A549 (cell line): ENCODE data around the gene CLCN4. TPM values are rescaled to one million over a fixed set of nuclear protein-coding genes. Genes with fewer than 3 reads are reported as not detected.
A peak's percentile ranks its signal among the peaks of the same experiment; 100 is the strongest.

Experiments
- ATAC-seq, 2 experiments: fragments of 200-7000 bp in 1 of 2; fragments of >200 bp in 1 of 2; cut with Nextera tagmentation in 1 of 2; cut with Tn5 transposase in 1 of 2; 3 replicates each; pipeline versions ENCODE4 v1.8.0 to v1.9.1; 2018 to 2020; ENCODE audit warnings: mild to moderate bottlenecking in 1 of 2, moderate library complexity in 1 of 2
- CTCF ChIA-PET: fragments of 300-600 bp; sonication (Branson Sonifier 250); formaldehyde crosslinking; extraction: SDS; loops from one replicate; lab custom pipeline; 2021; ENCODE audit warnings: antibody characterized with exemption, inconsistent platforms; lab: Yijun Ruan, JAX
- POLR2A ChIA-PET: fragments of 350-600 bp; formaldehyde crosslinking; extraction: SDS; loops from one replicate; lab custom pipeline; 2021; ENCODE audit warnings: antibody characterized with exemption, inconsistent platforms; lab: Yijun Ruan, JAX
- DNase-seq, 2 experiments: peaks; one replicate each; pipeline versions ENCODE4 v3.0.0 to v3.0.0-alpha.2; 2011 to 2016; ENCODE audit warnings: low read depth in 1 of 2, low spot score in 1 of 2
- FAIRE-seq: peaks from 2 replicates; lab custom pipeline; 2011; peaks lifted over from hg19 to GRCh38; lab: Jason Lieb, UNC
- H3K27ac ChIP-seq, 2 experiments: fragments of >200 bp; sonication (Bioruptor Twin); formaldehyde crosslinking; 3 replicates each; pipeline ENCODE4 v1.5.1; 2016 to 2017
- H3K4me1 ChIP-seq: fragments of >200 bp; sonication (Bioruptor Twin); formaldehyde crosslinking; 3 replicates; pipeline ENCODE4 v1.6.1; 2016
- H3K4me2 ChIP-seq: fragments of >200 bp; sonication (Bioruptor Twin); formaldehyde crosslinking; 3 replicates; pipeline ENCODE4 v1.6.1; 2016
- H3K4me3 ChIP-seq: fragments of >200 bp; sonication (Bioruptor Twin); formaldehyde crosslinking; 3 replicates; pipeline ENCODE4 v1.5.1; 2016
- H3K9me3 ChIP-seq: fragments of >200 bp; sonication (Bioruptor Twin); formaldehyde crosslinking; 3 replicates; pipeline ENCODE4 v1.6.1; 2016
- CBX2 ChIP-seq: fragments of 200-600 bp; sonication (generic); IDR thresholded peaks from 2 replicates; pipeline ENCODE4 v1.6.1; 2016; ENCODE audit warnings: low read depth, mild to moderate bottlenecking, borderline replicate concordance
- CBX8 ChIP-seq: fragments of 200-600 bp; sonication (generic); IDR thresholded peaks from 2 replicates; pipeline ENCODE4 v1.6.1; 2016
- CHD2 ChIP-seq: fragments of 150-350 bp; IDR thresholded peaks from 2 replicates; pipeline ENCODE4 v1.6.1; 2014; ENCODE audit warnings: low read length; ENCODE audit not compliant: partially characterized antibody
- CTCF ChIP-seq: fragments of >200 bp; sonication (Bioruptor Twin); formaldehyde crosslinking; IDR thresholded peaks from 3 replicates; pipeline ENCODE4 v1.5.1; 2016
- E2F6 ChIP-seq: IDR thresholded peaks from 2 replicates; pipeline ENCODE4 v1.6.1; 2012; ENCODE audit warnings: low read depth, borderline replicate concordance
- EHF ChIP-seq: fragments of 250-450 bp; sonication (Bioruptor Pico); IDR thresholded peaks from 2 replicates; pipeline ENCODE4 v1.5.0; 2020; ENCODE audit warnings: mild to moderate bottlenecking
- EHMT2 ChIP-seq: fragments of 200-600 bp; sonication (generic); IDR thresholded peaks from 2 replicates; pipeline ENCODE4 v1.6.1; 2016; ENCODE audit warnings: antibody characterized with exemption, low read depth, mild to moderate bottlenecking, moderate library complexity
- FOSL2 ChIP-seq, 2 experiments: fragments of 450-650 bp in 1 of 2; fragments of >200 bp in 1 of 2; sonication (Bioruptor Twin) in 1 of 2; formaldehyde crosslinking; IDR thresholded peaks; 2 replicates each; pipeline versions ENCODE4 v1.5.0 to v1.6.1; 2016 to 2020; ENCODE audit warnings: mild to moderate bottlenecking in 1 of 2, moderate library complexity in 1 of 2
- GATA3 ChIP-seq: IDR thresholded peaks from 2 replicates; pipeline ENCODE4 v1.6.1; 2012; ENCODE audit warnings: borderline replicate concordance
- HOXB13 ChIP-seq: fragments of 250-450 bp; sonication (Bioruptor Pico); IDR thresholded peaks from 2 replicates; pipeline ENCODE4 v1.5.0; 2020; ENCODE audit warnings: low read depth, mild to moderate bottlenecking, moderate library complexity
- KDM5A ChIP-seq: fragments of 200-600 bp; sonication (generic); IDR thresholded peaks from 2 replicates; pipeline ENCODE4 v1.6.1; 2016; ENCODE audit warnings: antibody characterized with exemption, mild to moderate bottlenecking
- MAFK ChIP-seq: fragments of 450-650 bp; IDR thresholded peaks from 2 replicates; pipeline ENCODE4 v1.6.1; 2014; ENCODE audit not compliant: partially characterized antibody
- MAZ ChIP-seq: fragments of 150-350 bp; IDR thresholded peaks from 2 replicates; pipeline ENCODE4 v1.6.1; 2014; ENCODE audit warnings: antibody characterized with exemption, low read depth, low read length, borderline replicate concordance
- MYC ChIP-seq: IDR thresholded peaks from 2 replicates; pipeline ENCODE4 v1.6.1; 2012; ENCODE audit warnings: mild to moderate bottlenecking, inconsistent platforms, low read length, improper control_type of control experiment, borderline replicate concordance
- NFE2L2 ChIP-seq: fragments of 150-350 bp; conservative IDR thresholded peaks from 2 replicates; pipeline ENCODE4 v1.6.1; 2014; ENCODE audit warnings: low read length
- NR3C1 ChIP-seq: fragments of >200 bp; sonication (Bioruptor Twin); formaldehyde crosslinking; IDR thresholded peaks from 3 replicates; pipeline ENCODE4 v1.6.1; 2017
- PBX3 ChIP-seq: IDR thresholded peaks from 2 replicates; pipeline ENCODE4 v1.6.1; 2012
- PHF8 ChIP-seq: fragments of 200-600 bp; sonication (generic); IDR thresholded peaks from 2 replicates; pipeline ENCODE4 v1.6.1; 2016; ENCODE audit warnings: low read depth, mild to moderate bottlenecking, antibody characterized with exemption, moderate library complexity, borderline replicate concordance
- RFX5 ChIP-seq: fragments of 450-650 bp; IDR thresholded peaks from 2 replicates; pipeline ENCODE4 v1.7.1; 2014; ENCODE audit warnings: antibody characterized with exemption, mild to moderate bottlenecking, moderate library complexity
- RNF2 ChIP-seq: fragments of 200-600 bp; sonication (generic); IDR thresholded peaks from 2 replicates; pipeline ENCODE4 v1.6.1; 2016; ENCODE audit warnings: low read depth, mild to moderate bottlenecking, antibody characterized with exemption, moderate library complexity, borderline replicate concordance
- SMC3 ChIP-seq: fragments of >200 bp; sonication (Bioruptor Twin); formaldehyde crosslinking; IDR thresholded peaks from 3 replicates; pipeline ENCODE4 v1.6.1; 2018; ENCODE audit warnings: inconsistent platforms
- SREBF2 ChIP-seq: fragments of 450-650 bp; IDR thresholded peaks from 2 replicates; pipeline ENCODE4 v1.6.1; 2014; ENCODE audit warnings: mild to moderate bottlenecking, moderate library complexity
- ZNF302 ChIP-seq: fragments of 250-450 bp; sonication (Bioruptor Pico); IDR thresholded peaks from 2 replicates; pipeline ENCODE4 v1.9.0; 2021; ENCODE audit warnings: inconsistent platforms, mild to moderate bottlenecking, moderate library complexity
- WGBS: methylation state at CpG from one replicate; pipeline ENCODE4 v1.1.6; 2017; ENCODE audit errors: missing lambda C conversion rate; 5-methylcytosine and 5-hydroxymethylcytosine counted together
- polyA plus RNA-seq, 4 experiments: library from polyadenylated mRNA; depleted of rRNA in 3 of 4; stranded (reverse); fragments of >200 nt; fragmentation: RNase III in 1 of 4; extraction: RNeasy Plus Mini Kit Qiagen cat#74134 plus additional on column Dnase treatment in 1 of 4; gene quantifications; 2 replicates in 3 of 4; 3 replicates in 1 of 4; pipeline ENCODE4 v1.2.3, GENCODE V29; 2011 to 2017

Gene CLCN4
- polyA plus RNA-seq, 2 of the 4 experiments (the other 2 are of a cell fraction), result 2.8 to 4.7 TPM

GRCh38 chrX:10203617-10204016, 46.8 kb downstream of the CLCN4 start:
- FAIRE-seq, result peak; percentile 98
- CTCF ChIA-PET, result interaction anchor here (4.5 kb wide), 1 partner anchor 14 kb away, joined by 29 read pairs; no protein-coding TSS in a partner anchor

GRCh38 chrX:10206317-10206716, 49.5 kb downstream of the CLCN4 start:
- no peak overlapping the region for H3K4me3 ChIP-seq
- ATAC-seq, result no peak
- WGBS, result 92% methylated on average over 9 of the region's 9 CpGs
- no peak overlapping the region for H3K4me2 ChIP-seq
- no peak for TF ChIP-seq EHF
- no peak for TF ChIP-seq GATA3
- TF ChIP-seq CHD2, result no peak
- TF ChIP-seq CBX2, result no peak
- TF ChIP-seq CBX8, result no peak
- no peak for TF ChIP-seq RFX5
- no peak for TF ChIP-seq FOSL2 (IDR thresholded peaks at IDR 0.05)
- TF ChIP-seq FOSL2 (CRISPR knock-in tag; IDR thresholded peaks at IDR 0.05), result no peak
- TF ChIP-seq NFE2L2, result no peak
- no peak for TF ChIP-seq RNF2
- TF ChIP-seq MAFK, result no peak
- no peak for TF ChIP-seq SREBF2
- TF ChIP-seq KDM5A, result no peak
- TF ChIP-seq EHMT2, result no peak
- TF ChIP-seq ZNF302 (CRISPR knock-in tag), result no peak
- TF ChIP-seq HOXB13, result no peak
- no peak for TF ChIP-seq PBX3
- no peak for TF ChIP-seq MYC
- no peak for TF ChIP-seq MAZ
- no peak for TF ChIP-seq NR3C1
- TF ChIP-seq, all 56 proteins: peak for 0
- Histone ChIP-seq H3K4me1 (no peaks in the 10 kb centered on the region), H3K27ac (no peak overlapping the region), H3K9me3 (no peaks in the 10 kb centered on the region)
- CTCF ChIA-PET, result interaction anchor here (2.1 kb wide), 1 partner anchor 16 kb away, joined by 10 read pairs; no protein-coding TSS in a partner anchor
- POLR2A ChIA-PET, result no interaction called here
- FAIRE-seq (no peak), DNase-seq (no peak)

More at GRCh38 chrX:10203617-10204016, 46.8 kb downstream of the CLCN4 start:
- 49% methylated on average over 3 of the region's 3 CpGs for WGBS
- Histone ChIP-seq H3K4me1 (no peaks in the 10 kb centered on the region), H3K27ac (no peak overlapping the region), H3K4me2 (no peak overlapping the region), H3K4me3 (no peak overlapping the region), H3K9me3 (no peaks in the 10 kb centered on the region)
- TF ChIP-seq RNF2, result no peak
- no peak for TF ChIP-seq PHF8
- TF ChIP-seq CTCF, result no peak
- no peak for TF ChIP-seq E2F6
- no peak for TF ChIP-seq SMC3
- ATAC-seq, result no peak
- POLR2A ChIA-PET, result no interaction called here
- no peak for DNase-seq
